ENCODE measurements around the gene DYNLL1. TPM values are rescaled to one million over a fixed set of nuclear protein-coding genes. Genes with fewer than 3 reads are reported as not detected.

Gene DYNLL1
- 253 and 299 TPM in 2 replicates for total RNA-seq

GRCh38 chr12:120495731-120496412 is at the start of gene DYNLL1:
TSS of gene DYNLL1 (plus strand) at chr12:120496113. CDS start at chr12:120496422, 309 bp downstream.

GRCh38 chr12:120469450-120470149 is 26.3 kb upstream of the DYNLL1 start, which contains the start of gene SRSF9:
TSS of gene SRSF9 (minus strand) at chr12:120469748. CDS start at chr12:120469609, 139 bp downstream.

GRCh38 chr12:120528861-120529525 is 33.1 kb downstream of the DYNLL1 start, which contains the start of gene COQ5:
TSS of gene COQ5 (minus strand) at chr12:120529158. CDS start at chr12:120529141, 17 bp downstream.

GRCh38 chr12:120534203-120534702 is 38.3 kb downstream of the DYNLL1 start, which contains the start of gene RNF10:
TSS of gene RNF10 (plus strand) at chr12:120534356. CDS start at chr12:120534812, 456 bp downstream.

Small RNA genes lying within 50 kb of the gene (small RNA-seq; reads per million reads assigned to genes)
- not detected for gene RF00019

Other genes with a start within 250 kb of the DYNLL1 start
- 165 and 184 TPM in 2 replicates for gene PXN, start 230.4 kb upstream of the DYNLL1 start, total RNA-seq
- under 0.01 TPM in 2 replicates for gene RNU4-2, start 204.2 kb upstream of the DYNLL1 start, total RNA-seq
- gene RNU4-1, start 202.9 kb upstream of the DYNLL1 start, total RNA-seq: under 0.01 TPM in 2 replicates
- gene SIRT4, start 193.8 kb upstream of the DYNLL1 start, total RNA-seq: 0.76 and 0.98 TPM in 2 replicates
- not detected in 2 replicates for gene PLA2G1B, start 168.3 kb upstream of the DYNLL1 start, total RNA-seq
- not detected in 2 replicates for gene MSI1, start 126.9 kb upstream of the DYNLL1 start, total RNA-seq
- gene COX6A1, start 58.0 kb upstream of the DYNLL1 start, total RNA-seq: 301 and 308 TPM in 2 replicates
- gene TRIAP1, start 49.7 kb upstream of the DYNLL1 start, total RNA-seq: 40.8 and 52.4 TPM in 2 replicates
- gene GATC, start 49.7 kb upstream of the DYNLL1 start, total RNA-seq: 20.9 and 24.9 TPM in 2 replicates
- gene SRSF9, start 26.4 kb upstream of the DYNLL1 start, total RNA-seq: 172 and 175 TPM in 2 replicates
- gene COQ5, start 33.0 kb downstream of the DYNLL1 start, total RNA-seq: 18.6 and 21.9 TPM in 2 replicates
- gene RNF10, start 38.2 kb downstream of the DYNLL1 start, total RNA-seq: 117 and 142 TPM in 2 replicates
- gene POP5, start 85.3 kb downstream of the DYNLL1 start, total RNA-seq: 19.9 and 20.7 TPM in 2 replicates
- gene CABP1, start 144.5 kb downstream of the DYNLL1 start, total RNA-seq: not detected in 2 replicates
- gene MLEC, start 191.0 kb downstream of the DYNLL1 start, total RNA-seq: 63.7 and 80.6 TPM in 2 replicates
- gene UNC119B, start 214.3 kb downstream of the DYNLL1 start, total RNA-seq: 18.0 and 24.5 TPM in 2 replicates
- 12.8 and 22.5 TPM in 2 replicates for gene ACADS, start 229.7 kb downstream of the DYNLL1 start, total RNA-seq